ENCODE data around the gene ARSD.

GRCh38 chrX:2924151-2924550, 5.0 kb downstream of the ARSD start:
- TF ChIP-seq CTCF (conservative IDR thresholded peaks at IDR 0.05 in 1 of 2, IDR thresholded peaks at IDR 0.05 in 1 of 2; ENCODE audit: extremely low read depth in 1 of 2, insufficient read depth in 1 of 2, low read depth in 1 of 2, low read length in 2 of 2), result no peak
- TF ChIP-seq EZH2 (IDR thresholded peaks at IDR 0.05; ENCODE audit: borderline replicate concordance, low read length), result no peak
